Measurements from ENCODE around the gene KIAA0825.

The KIAA0825 gene

DNA sequence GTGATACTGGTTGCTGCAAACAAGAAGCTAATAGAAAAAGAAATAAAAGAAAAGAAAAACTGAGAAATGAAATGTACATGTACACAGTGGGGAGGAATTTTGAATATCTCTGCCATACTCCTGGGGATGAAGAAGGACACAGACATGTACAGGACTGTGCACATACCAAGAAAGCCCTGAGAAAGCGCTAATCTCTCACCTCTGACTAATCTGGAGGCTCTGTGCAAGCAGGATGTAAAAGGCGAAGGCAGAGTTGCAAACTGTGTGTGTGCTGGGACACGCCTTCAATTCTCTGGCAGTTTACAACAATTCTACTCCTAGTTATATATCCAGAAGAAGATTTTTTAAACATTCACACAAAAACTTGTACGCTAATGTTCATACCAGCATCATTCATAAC lies 211.4 kb downstream of the KIAA0825 start:
- no peaks in the 10 kb centered on the region for H3K27me3 ChIP-seq (ENCODE audit: insufficient read depth, insufficient read length)
- H3K4me1 ChIP-seq (ENCODE audit: insufficient read depth, insufficient read length): no peaks in the 10 kb centered on the region
- H3K9me3 ChIP-seq (ENCODE audit: insufficient read depth, low read length): no peaks in the 10 kb centered on the region
- no peak overlapping the region for H3K4me3 ChIP-seq (ENCODE audit: insufficient read length, low read depth)
- H3K36me3 ChIP-seq (ENCODE audit: insufficient read depth, insufficient read length, low read length): no peaks in the 10 kb centered on the region
- no peak overlapping the region for H3K9ac ChIP-seq (ENCODE audit: insufficient read length, low read depth)
- DNase-seq (ENCODE audit: low read depth, low spot score): no peak
- TF ChIP-seq YY1 (IDR thresholded peaks at IDR 0.05; ENCODE audit: insufficient read depth, insufficient read length): no peak
- TF ChIP-seq ZNF274 (IDR thresholded peaks at IDR 0.05; ENCODE audit: low read depth, low read length): no peak
- TF ChIP-seq SUZ12 (IDR thresholded peaks at IDR 0.05; ENCODE audit: extremely low read depth, insufficient read depth, insufficient read length): no peak

DNA sequence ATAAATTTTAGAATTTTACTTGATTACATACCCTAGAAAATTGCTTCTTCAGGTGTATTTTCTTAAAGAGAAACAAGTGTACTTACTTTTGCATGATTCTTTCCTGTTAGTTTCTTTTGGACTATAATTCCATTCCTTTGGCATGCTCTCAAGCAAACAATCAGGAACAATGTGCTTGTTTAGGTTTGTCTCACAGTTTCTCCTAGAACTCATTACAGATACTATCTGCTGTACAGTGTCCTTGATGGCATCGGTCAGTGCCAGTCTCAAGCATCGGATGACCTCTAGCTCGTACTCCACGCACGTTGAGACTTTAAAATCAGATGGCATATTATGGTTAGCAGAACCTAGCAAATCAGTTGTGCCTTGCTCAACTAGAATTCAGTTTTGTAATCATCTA lies 214.9 kb downstream of the KIAA0825 start:
- Histone ChIP-seq H3K9me3 (ENCODE audit: insufficient read depth, low read length) (no peaks in the 10 kb centered on the region), H3K4me1 (ENCODE audit: insufficient read depth, insufficient read length) (no peaks in the 10 kb centered on the region), H3K36me3 (ENCODE audit: insufficient read depth, insufficient read length, low read length) (no peaks in the 10 kb centered on the region), H3K9ac (ENCODE audit: insufficient read length, low read depth) (no peak overlapping the region), H3K4me3 (ENCODE audit: insufficient read length, low read depth) (no peak overlapping the region), H3K27me3 (ENCODE audit: insufficient read depth, insufficient read length) (no peaks in the 10 kb centered on the region)
- DNase-seq (ENCODE audit: low read depth, low spot score): no peak
- TF ChIP-seq SUZ12 (IDR thresholded peaks at IDR 0.05; ENCODE audit: extremely low read depth, insufficient read depth, insufficient read length): no peak
- no peak for TF ChIP-seq ZNF274 (IDR thresholded peaks at IDR 0.05; ENCODE audit: low read depth, low read length)
- no peak for TF ChIP-seq YY1 (IDR thresholded peaks at IDR 0.05; ENCODE audit: insufficient read depth, insufficient read length)

GRCh38 chr5:94402096-94402495 lies 216.3 kb downstream of the KIAA0825 start:
- no peaks in the 10 kb centered on the region for H3K27me3 ChIP-seq (ENCODE audit: insufficient read depth, insufficient read length)
- H3K4me1 ChIP-seq (ENCODE audit: insufficient read depth, insufficient read length): no peaks in the 10 kb centered on the region
- no peak overlapping the region for H3K4me3 ChIP-seq (ENCODE audit: insufficient read length, low read depth)
- H3K36me3 ChIP-seq (ENCODE audit: insufficient read depth, insufficient read length, low read length): no peaks in the 10 kb centered on the region
- no peaks in the 10 kb centered on the region for H3K9me3 ChIP-seq (ENCODE audit: insufficient read depth, low read length)
- no peak overlapping the region for H3K9ac ChIP-seq (ENCODE audit: insufficient read length, low read depth)
- no peak for DNase-seq (ENCODE audit: low read depth, low spot score)
- TF ChIP-seq YY1 (IDR thresholded peaks at IDR 0.05; ENCODE audit: insufficient read depth, insufficient read length): no peak
- no peak for TF ChIP-seq ZNF274 (IDR thresholded peaks at IDR 0.05; ENCODE audit: low read depth, low read length)
- TF ChIP-seq SUZ12 (IDR thresholded peaks at IDR 0.05; ENCODE audit: extremely low read depth, insufficient read depth, insufficient read length): no peak

GRCh38 chr5:94397508-94397907 lies 220.9 kb downstream of the KIAA0825 start:
- TF ChIP-seq ZNF274 (IDR thresholded peaks at IDR 0.05; ENCODE audit: low read depth, low read length) (no peak), SUZ12 (IDR thresholded peaks at IDR 0.05; ENCODE audit: extremely low read depth, insufficient read depth, insufficient read length) (no peak), YY1 (IDR thresholded peaks at IDR 0.05; ENCODE audit: insufficient read depth, insufficient read length) (no peak)
- Histone ChIP-seq H3K9ac (ENCODE audit: insufficient read length, low read depth) (no peak overlapping the region), H3K36me3 (ENCODE audit: insufficient read depth, insufficient read length, low read length) (no peaks in the 10 kb centered on the region), H3K27me3 (ENCODE audit: insufficient read depth, insufficient read length) (no peaks in the 10 kb centered on the region), H3K4me3 (ENCODE audit: insufficient read length, low read depth) (no peak overlapping the region), H3K9me3 (ENCODE audit: insufficient read depth, low read length) (no peaks in the 10 kb centered on the region), H3K4me1 (ENCODE audit: insufficient read depth, insufficient read length) (no peaks in the 10 kb centered on the region)
- DNase-seq (ENCODE audit: low read depth, low spot score): no peak

DNA sequence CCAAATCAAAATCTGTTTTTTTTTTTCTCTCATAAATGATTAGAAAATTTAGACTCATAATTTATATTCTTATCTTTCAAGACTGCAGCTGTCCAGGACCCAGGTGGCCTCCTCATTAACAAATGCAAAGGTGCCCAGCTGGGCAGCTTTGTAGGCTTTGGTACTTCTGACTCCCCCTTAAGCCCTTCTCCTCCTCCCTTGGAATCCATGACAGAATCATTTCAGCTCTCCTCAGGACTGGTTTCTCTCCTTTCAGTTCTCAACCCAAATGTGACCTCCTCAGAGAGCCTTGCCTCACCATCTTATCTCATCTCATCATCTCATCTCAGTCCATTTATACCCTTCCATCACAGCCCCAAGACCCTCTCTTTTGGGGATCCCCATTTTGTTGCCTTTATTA lies 221.7 kb downstream of the KIAA0825 start:
- TF ChIP-seq YY1 (IDR thresholded peaks at IDR 0.05; ENCODE audit: insufficient read depth, insufficient read length): no peak
- TF ChIP-seq ZNF274 (IDR thresholded peaks at IDR 0.05; ENCODE audit: low read depth, low read length): no peak
- no peak for TF ChIP-seq SUZ12 (IDR thresholded peaks at IDR 0.05; ENCODE audit: extremely low read depth, insufficient read depth, insufficient read length)
- Histone ChIP-seq H3K4me1 (ENCODE audit: insufficient read depth, insufficient read length) (no peaks in the 10 kb centered on the region), H3K36me3 (ENCODE audit: insufficient read depth, insufficient read length, low read length) (no peaks in the 10 kb centered on the region), H3K27me3 (ENCODE audit: insufficient read depth, insufficient read length) (no peaks in the 10 kb centered on the region), H3K4me3 (ENCODE audit: insufficient read length, low read depth) (no peak overlapping the region), H3K9ac (ENCODE audit: insufficient read length, low read depth) (no peak overlapping the region), H3K9me3 (ENCODE audit: insufficient read depth, low read length) (no peaks in the 10 kb centered on the region)
- no peak for DNase-seq (ENCODE audit: low read depth, low spot score)

DNA sequence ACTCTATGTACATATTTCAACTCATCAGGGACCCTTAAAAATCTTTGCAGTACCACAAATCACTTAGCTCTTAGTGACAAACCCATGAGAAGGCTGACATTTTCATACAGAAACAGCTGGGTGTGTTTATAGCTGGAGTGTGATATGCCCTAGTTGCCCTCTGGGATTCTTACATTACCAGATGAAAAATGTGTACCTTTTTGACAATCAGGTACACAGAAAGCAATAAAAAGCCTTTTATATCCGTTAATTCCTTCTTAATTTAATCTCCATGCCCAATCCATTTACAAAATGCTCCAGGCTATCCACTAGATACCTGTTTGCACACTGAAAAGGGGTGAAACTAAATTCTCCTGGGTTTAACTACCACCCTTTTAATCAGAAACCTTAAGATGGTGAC lies 222.9 kb downstream of the KIAA0825 start:
- no peaks in the 10 kb centered on the region for H3K4me1 ChIP-seq (ENCODE audit: insufficient read depth, insufficient read length)
- no peak overlapping the region for H3K9ac ChIP-seq (ENCODE audit: insufficient read length, low read depth)
- no peaks in the 10 kb centered on the region for H3K27me3 ChIP-seq (ENCODE audit: insufficient read depth, insufficient read length)
- no peak for TF ChIP-seq YY1 (IDR thresholded peaks at IDR 0.05; ENCODE audit: insufficient read depth, insufficient read length)
- no peak for TF ChIP-seq ZNF274 (IDR thresholded peaks at IDR 0.05; ENCODE audit: low read depth, low read length)
- TF ChIP-seq SUZ12 (IDR thresholded peaks at IDR 0.05; ENCODE audit: extremely low read depth, insufficient read depth, insufficient read length): no peak
- H3K9me3 ChIP-seq (ENCODE audit: insufficient read depth, low read length): no peaks in the 10 kb centered on the region
- DNase-seq (ENCODE audit: low read depth, low spot score): no peak
- no peaks in the 10 kb centered on the region for H3K36me3 ChIP-seq (ENCODE audit: insufficient read depth, insufficient read length, low read length)
- no peak overlapping the region for H3K4me3 ChIP-seq (ENCODE audit: insufficient read length, low read depth)

DNA sequence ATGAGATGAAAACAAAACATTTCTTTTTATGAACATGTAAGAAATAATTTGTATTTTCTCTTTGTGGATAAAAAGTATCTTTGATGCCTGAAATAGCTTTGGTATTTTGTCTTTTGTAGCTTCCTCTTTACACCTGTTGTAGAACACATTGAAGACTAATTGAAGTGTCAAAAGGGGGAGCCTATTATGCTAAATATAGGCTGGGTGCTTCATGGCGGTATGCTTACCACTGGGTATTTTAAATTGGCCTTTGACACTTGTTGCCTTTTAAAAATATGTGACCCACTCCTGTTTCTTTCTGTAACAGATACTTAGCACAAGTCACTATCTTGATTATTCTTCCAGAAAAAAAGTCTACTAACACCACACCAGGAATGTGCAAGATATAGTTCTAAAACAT lies 226.4 kb downstream of the KIAA0825 start:
- H3K36me3 ChIP-seq (ENCODE audit: insufficient read depth, insufficient read length, low read length): no peaks in the 10 kb centered on the region
- DNase-seq (ENCODE audit: low read depth, low spot score): no peak
- no peaks in the 10 kb centered on the region for H3K27me3 ChIP-seq (ENCODE audit: insufficient read depth, insufficient read length)
- H3K4me1 ChIP-seq (ENCODE audit: insufficient read depth, insufficient read length): no peaks in the 10 kb centered on the region
- H3K9me3 ChIP-seq (ENCODE audit: insufficient read depth, low read length): no peaks in the 10 kb centered on the region
- no peak overlapping the region for H3K9ac ChIP-seq (ENCODE audit: insufficient read length, low read depth)
- H3K4me3 ChIP-seq (ENCODE audit: insufficient read length, low read depth): no peak overlapping the region
- TF ChIP-seq YY1 (IDR thresholded peaks at IDR 0.05; ENCODE audit: insufficient read depth, insufficient read length): no peak
- no peak for TF ChIP-seq ZNF274 (IDR thresholded peaks at IDR 0.05; ENCODE audit: low read depth, low read length)
- no peak for TF ChIP-seq SUZ12 (IDR thresholded peaks at IDR 0.05; ENCODE audit: extremely low read depth, insufficient read depth, insufficient read length)

- H3K9me3 ChIP-seq (ENCODE audit: insufficient read depth, low read length): no peaks in the 10 kb centered on the region
- H3K36me3 ChIP-seq (ENCODE audit: insufficient read depth, insufficient read length, low read length): no peaks in the 10 kb centered on the region
- no peaks in the 10 kb centered on the region for H3K4me1 ChIP-seq (ENCODE audit: insufficient read depth, insufficient read length)
- no peak overlapping the region for H3K9ac ChIP-seq (ENCODE audit: insufficient read length, low read depth)
- no peak for TF ChIP-seq SUZ12 (IDR thresholded peaks at IDR 0.05; ENCODE audit: extremely low read depth, insufficient read depth, insufficient read length)
- no peak for TF ChIP-seq YY1 (IDR thresholded peaks at IDR 0.05; ENCODE audit: insufficient read depth, insufficient read length)
- no peak for TF ChIP-seq ZNF274 (IDR thresholded peaks at IDR 0.05; ENCODE audit: low read depth, low read length)
- DNase-seq (ENCODE audit: low read depth, low spot score): no peak
- H3K4me3 ChIP-seq (ENCODE audit: insufficient read length, low read depth): no peak overlapping the region
- no peaks in the 10 kb centered on the region for H3K27me3 ChIP-seq (ENCODE audit: insufficient read depth, insufficient read length)
These were observed 228.9 kb downstream of the KIAA0825 start for GRCh38 chr5:94389515-94389899.
